Measurements from ENCODE around the gene PSMB10. TPM values are rescaled to one million over a fixed set of nuclear protein-coding genes. Genes with fewer than 3 reads are reported as not detected.
A peak's percentile ranks its signal among the peaks of the same experiment; 100 is the strongest.
"Not testable (repeated sequence)": the region's sequence is repeated elsewhere in the genome, so short reads cannot be mapped to it uniquely, and the experiment has no call there.

PSMB10 gene
- total RNA-seq, 4 donors from 2014 or later: 65.6 to 100 (median 68.6) TPM

GRCh38 chr16:67977469-67978227 lies 41.0 kb upstream of the PSMB10 start:
- Histone ChIP-seq H3K27me3 (no peaks in the 10 kb centered on the region), H3K4me1 (no peaks in the 10 kb centered on the region), H3K4me3 (no peak overlapping the region), H3K9me3 (no peaks in the 10 kb centered on the region), H3K36me3 (no peaks in the 10 kb centered on the region), H3K27ac (no peak overlapping the region)
- no peak for TF ChIP-seq CTCF (IDR thresholded peaks at IDR 0.05)
- no peak for TF ChIP-seq POLR2AphosphoS5 (IDR thresholded peaks at IDR 0.05)
- TF ChIP-seq EP300 (IDR thresholded peaks at IDR 0.05; ENCODE audit: low read depth): no peak
- TF ChIP-seq POLR2A (IDR thresholded peaks at IDR 0.05): no peak
- in situ Hi-C loops (cut with MboI; ENCODE audit: low pct_ligation_motif_present in 1 of 4, low pct_unique_long_range_greater_than_20kb in 1 of 4, low sequenced_read_pairs in 3 of 4): no loop called here
- WGBS, 2 donors (ENCODE audit: low coverage in 1 of 2): 92 to 100% methylated on average over 1 to 9 of the region's 9 CpGs
- intact Hi-C loops (cut with DNase I; ENCODE audit: low total_unique reads): no loop called here
- no peak for DNase-seq

- H3K27ac ChIP-seq: no peak overlapping the region
- no peak overlapping the region for H3K4me3 ChIP-seq
- TF ChIP-seq POLR2A (IDR thresholded peaks at IDR 0.05): no peak
- TF ChIP-seq CTCF (IDR thresholded peaks at IDR 0.05): no peak
- no peak for TF ChIP-seq POLR2AphosphoS5 (IDR thresholded peaks at IDR 0.05)
- TF ChIP-seq EP300 (IDR thresholded peaks at IDR 0.05; ENCODE audit: low read depth): no peak
- no peaks in the 10 kb centered on the region for H3K27me3 ChIP-seq
- no peaks in the 10 kb centered on the region for H3K36me3 ChIP-seq
- in situ Hi-C loops (cut with MboI; ENCODE audit: low pct_ligation_motif_present in 1 of 4, low pct_unique_long_range_greater_than_20kb in 1 of 4, low sequenced_read_pairs in 3 of 4) (no loop called here), intact Hi-C loops (cut with DNase I; ENCODE audit: low total_unique reads) (no loop called here)
- no peak for DNase-seq
- no peaks in the 10 kb centered on the region for H3K9me3 ChIP-seq
- WGBS, 2 donors (ENCODE audit: low coverage in 1 of 2): 75% methylated on average over 4 of the region's 5 CpGs; no CpG with 5 or more reads in 1 of the 2 donors
- H3K4me1 ChIP-seq: no peaks in the 10 kb centered on the region
These were observed 40.4 kb upstream of the PSMB10 start for GRCh38 chr16:67977005-67977404.

- no peak for DNase-seq
- WGBS, 2 donors (ENCODE audit: low coverage in 1 of 2): 100% methylated on average over 2 of the region's 2 CpGs; no CpG with 5 or more reads in 1 of the 2 donors
- Histone ChIP-seq H3K9me3 (no peaks in the 10 kb centered on the region), H3K27ac (no peak overlapping the region), H3K36me3 (no peaks in the 10 kb centered on the region), H3K27me3 (no peaks in the 10 kb centered on the region), H3K4me3 (no peak overlapping the region), H3K4me1 (no peaks in the 10 kb centered on the region)
- intact Hi-C loops (cut with DNase I; ENCODE audit: low total_unique reads): no loop called here
- in situ Hi-C loops (cut with MboI; ENCODE audit: low pct_ligation_motif_present in 1 of 4, low pct_unique_long_range_greater_than_20kb in 1 of 4, low sequenced_read_pairs in 3 of 4): no loop called here
- TF ChIP-seq POLR2A (IDR thresholded peaks at IDR 0.05) (no peak), EP300 (IDR thresholded peaks at IDR 0.05; ENCODE audit: low read depth) (no peak), CTCF (IDR thresholded peaks at IDR 0.05) (no peak), POLR2AphosphoS5 (IDR thresholded peaks at IDR 0.05) (no peak)
These were observed 39.6 kb upstream of the PSMB10 start for GRCh38 chr16:67976205-67976604.

- DNase-seq: no peak
- Histone ChIP-seq H3K4me3 (no peak overlapping the region), H3K36me3 (no peaks in the 10 kb centered on the region), H3K9me3 (no peaks in the 10 kb centered on the region), H3K27ac (peak overlapping the region in 1 of 4 donors; percentile 30), H3K27me3 (no peaks in the 10 kb centered on the region), H3K4me1 (no peaks in the 10 kb centered on the region)
- intact Hi-C loops (cut with DNase I; ENCODE audit: low total_unique reads) (no loop called here), in situ Hi-C loops (cut with MboI; ENCODE audit: low pct_ligation_motif_present in 1 of 4, low pct_unique_long_range_greater_than_20kb in 1 of 4, low sequenced_read_pairs in 3 of 4) (no loop called here)
- WGBS, 2 donors (ENCODE audit: low coverage in 1 of 2): 54 to 72% methylated on average over 4 to 14 of the region's 14 CpGs
- no peak for TF ChIP-seq POLR2AphosphoS5 (IDR thresholded peaks at IDR 0.05)
- no peak for TF ChIP-seq POLR2A (IDR thresholded peaks at IDR 0.05)
- no peak for TF ChIP-seq CTCF (IDR thresholded peaks at IDR 0.05)
- no peak for TF ChIP-seq EP300 (IDR thresholded peaks at IDR 0.05; ENCODE audit: low read depth)
These were observed 38.9 kb upstream of the PSMB10 start for GRCh38 chr16:67975321-67976105.

GRCh38 chr16:67972285-67972684 lies 35.6 kb upstream of the PSMB10 start:
- 75 to 89% methylated on average over 3 to 7 of the region's 7 CpGs for WGBS, 2 donors (ENCODE audit: low coverage in 1 of 2)
- H3K4me3 ChIP-seq; H3K27ac ChIP-seq; in situ Hi-C loops (cut with MboI; ENCODE audit: low pct_ligation_motif_present in 1 of 4, low pct_unique_long_range_greater_than_20kb in 1 of 4, low sequenced_read_pairs in 3 of 4); H3K9me3 ChIP-seq; H3K36me3 ChIP-seq; DNase-seq: not testable (repeated sequence)
- H3K27me3 ChIP-seq: peaks cover 22% of the 10 kb centered on the region
- peaks cover 0 to 10% (median 8%) of the 10 kb centered on the region in 4 donors for H3K4me1 ChIP-seq
- intact Hi-C loops (cut with DNase I; ENCODE audit: low total_unique reads): loop anchor here (5.0 kb wide), 1 partner anchor 1675 kb away; no protein-coding TSS in a partner anchor
